ENCODE results near the gene ERP27. TPM values are rescaled to one million over a fixed set of nuclear protein-coding genes. Genes with fewer than 3 reads are reported as not detected.

Gene ERP27
- total RNA-seq = 0.11 TPM
- long read RNA-seq = 0 reads

- DNase-seq (ENCODE audit: low spot score) = no peak
- intact Hi-C loops (cut with DNase I) = no loop called here
Observed at GRCh38 chr12:14938301-14938700, at the start of gene ERP27. Gene ERP27, minus strand, starts transcription at chr12:14938537. Its CDS starts 29 bp downstream, at chr12:14938508.

GRCh38 chr12:14988035-14988434 is 49.7 kb upstream of the ERP27 start:
- intact Hi-C loops (cut with DNase I) = no loop called here
- DNase-seq (ENCODE audit: low spot score) = no peak

GRCh38 chr12:14986449-14986848 is 48.1 kb upstream of the ERP27 start:
- no peak for DNase-seq (ENCODE audit: low spot score)
- intact Hi-C loops (cut with DNase I) = no loop called here

- no peak for DNase-seq (ENCODE audit: low spot score)
- intact Hi-C loops (cut with DNase I) = no loop called here
Observed at GRCh38 chr12:14984766-14985285, 46.5 kb upstream of the ERP27 start.

- intact Hi-C loops (cut with DNase I) = no loop called here
- DNase-seq (ENCODE audit: low spot score) = no peak
Observed at GRCh38 chr12:14984036-14984435, 45.7 kb upstream of the ERP27 start.

GRCh38 chr12:14982991-14983390 is 44.7 kb upstream of the ERP27 start:
- intact Hi-C loops (cut with DNase I) = no loop called here
- DNase-seq (ENCODE audit: low spot score) = no peak

GRCh38 chr12:14982562-14982961 is 44.2 kb upstream of the ERP27 start:
- intact Hi-C loops (cut with DNase I) = no loop called here
- DNase-seq (ENCODE audit: low spot score) = no peak

- intact Hi-C loops (cut with DNase I) = no loop called here
- DNase-seq (ENCODE audit: low spot score) = no peak
Observed at GRCh38 chr12:14981049-14981448, 42.7 kb upstream of the ERP27 start.

- intact Hi-C loops (cut with DNase I) = no loop called here
- no peak for DNase-seq (ENCODE audit: low spot score)
Observed at GRCh38 chr12:14979468-14979867, 41.1 kb upstream of the ERP27 start.

GRCh38 chr12:14976658-14977057 is 38.3 kb upstream of the ERP27 start:
- DNase-seq (ENCODE audit: low spot score) = no peak
- intact Hi-C loops (cut with DNase I) = no loop called here

GRCh38 chr12:14975457-14975856 is 37.1 kb upstream of the ERP27 start:
- DNase-seq (ENCODE audit: low spot score) = no peak
- intact Hi-C loops (cut with DNase I) = no loop called here

GRCh38 chr12:14974633-14975032 is 36.3 kb upstream of the ERP27 start:
- intact Hi-C loops (cut with DNase I) = no loop called here
- no peak for DNase-seq (ENCODE audit: low spot score)

- intact Hi-C loops (cut with DNase I) = no loop called here
Observed at GRCh38 chr12:14972816-14973215, 34.5 kb upstream of the ERP27 start, which contains the start of gene PDE6H. Gene PDE6H, plus strand, starts transcription at chr12:14973042. Its CDS starts 4,971 bp downstream, at chr12:14978013.

GRCh38 chr12:14970473-14970872 is 32.1 kb upstream of the ERP27 start:
- intact Hi-C loops (cut with DNase I) = no loop called here

More at GRCh38 chr12:14972816-14973215, 34.5 kb upstream of the ERP27 start, which contains the start of gene PDE6H:
- no peak for DNase-seq (ENCODE audit: low spot score)

GRCh38 chr12:14968478-14968877 is 30.1 kb upstream of the ERP27 start:
- intact Hi-C loops (cut with DNase I) = no loop called here
- DNase-seq (ENCODE audit: low spot score) = no peak

More at GRCh38 chr12:14970473-14970872, 32.1 kb upstream of the ERP27 start:
- DNase-seq (ENCODE audit: low spot score) = no peak

GRCh38 chr12:14965221-14965620 is 26.9 kb upstream of the ERP27 start:
- no peak for DNase-seq (ENCODE audit: low spot score)
- intact Hi-C loops (cut with DNase I) = no loop called here

- no peak for DNase-seq (ENCODE audit: low spot score)
- intact Hi-C loops (cut with DNase I) = no loop called here
Observed at GRCh38 chr12:14964406-14964805, 26.1 kb upstream of the ERP27 start.

GRCh38 chr12:14963520-14963919 is 25.2 kb upstream of the ERP27 start:
- no peak for DNase-seq (ENCODE audit: low spot score)
- intact Hi-C loops (cut with DNase I) = no loop called here

- no peak for DNase-seq (ENCODE audit: low spot score)
- intact Hi-C loops (cut with DNase I) = no loop called here
Observed at GRCh38 chr12:14962797-14963196, 24.5 kb upstream of the ERP27 start.

- no peak for DNase-seq (ENCODE audit: low spot score)
- intact Hi-C loops (cut with DNase I) = no loop called here
Observed at GRCh38 chr12:14962153-14962539, 23.8 kb upstream of the ERP27 start.

- intact Hi-C loops (cut with DNase I) = no loop called here
Observed at GRCh38 chr12:14961466-14962152, 23.3 kb upstream of the ERP27 start, which contains the start of gene ARHGDIB. Gene ARHGDIB, minus strand, starts transcription at chr12:14961601. Its CDS starts 10,889 bp downstream, at chr12:14950712.

More at GRCh38 chr12:14961466-14962152, 23.3 kb upstream of the ERP27 start, which contains the start of gene ARHGDIB:
- no peak for DNase-seq (ENCODE audit: low spot score)

All from cardiac septum (tissue), 1 donor.